SU-DHL-6 (cell line): ENCODE measurements around the gene POU2AF2.
"Not testable (repeated sequence)": the region's sequence is repeated elsewhere in the genome, so short reads cannot be mapped to it uniquely, and the experiment has no call there.

Experiments used
- H2AFZ ChIP-seq: fragments of 200-600 bp; sonication (generic); 2 replicates; pipeline ENCODE4 v1.6.1; 2014; ENCODE audit warnings: low read depth, mild to moderate bottlenecking, moderate library complexity, mixed read lengths, antibody characterized with exemption, low read length; ENCODE audit not compliant: severe bottlenecking
- H3F3A ChIP-seq: fragments of 200-600 bp; shearing (Covaris generic); 2 replicates; pipeline ENCODE4 v1.6.0; 2016; ENCODE audit warnings: antibody characterized with exemption, mild to moderate bottlenecking; ENCODE audit not compliant: insufficient read depth
- H3K27ac ChIP-seq: fragments of 200-600 bp; sonication (generic); 2 replicates; pipeline ENCODE4 v1.5.1; 2016; ENCODE audit warnings: low read depth, mild to moderate bottlenecking, low read length, moderate library complexity, mixed read lengths
- H3K27me3 ChIP-seq: fragments of 200-600 bp; sonication (generic), shearing (Covaris generic); 2 replicates; pipeline ENCODE4 v1.6.0; 2014; ENCODE audit warnings: mild to moderate bottlenecking, low read length
- H3K36me3 ChIP-seq: fragments of 200-600 bp; sonication (generic); 2 replicates; pipeline ENCODE4 v1.6.1; 2014; ENCODE audit warnings: mild to moderate bottlenecking, low read length, mixed read lengths
- H3K4me2 ChIP-seq: fragments of 300-600, 200-600 bp; shearing (Covaris generic), sonication (generic); 2 replicates; pipeline ENCODE4 v1.6.0; 2014; ENCODE audit warnings: low read length, low read depth, mild to moderate bottlenecking; ENCODE audit not compliant: poor library complexity, severe bottlenecking
- H3K4me3 ChIP-seq: fragments of 200-600 bp; sonication (generic); 2 replicates; pipeline ENCODE4 v1.5.1; 2014; ENCODE audit warnings: antibody characterized with exemption, low read length, mild to moderate bottlenecking, mixed read lengths; ENCODE audit not compliant: insufficient read depth, poor library complexity, severe bottlenecking
- H3K79me2 ChIP-seq: fragments of 200-600 bp; sonication (generic); 2 replicates; pipeline ENCODE4 v1.6.1; 2014; ENCODE audit warnings: mild to moderate bottlenecking, low read length, moderate library complexity; ENCODE audit not compliant: insufficient read depth
- H3K9ac ChIP-seq: fragments of 200-600 bp; sonication (generic); 2 replicates; pipeline ENCODE4 v1.7.0; 2014; ENCODE audit warnings: mild to moderate bottlenecking, low read length
- H3K9me2 ChIP-seq: fragments of 200-600 bp; sonication (generic); replicated peaks from 2 replicates; pipeline ENCODE4 v1.6.1; 2014; ENCODE audit warnings: low read length; ENCODE audit not compliant: insufficient read depth
- H3K9me3 ChIP-seq: fragments of 200-600 bp; sonication (generic); 2 replicates; pipeline ENCODE4 v1.6.1; 2014; ENCODE audit warnings: low read length, mixed read lengths; ENCODE audit not compliant: insufficient read depth
- H4K20me1 ChIP-seq: fragments of 200-600 bp; sonication (generic); 2 replicates; pipeline ENCODE4 v1.6.1; 2014; ENCODE audit warnings: low read depth, mild to moderate bottlenecking, antibody characterized with exemption, low read length, moderate library complexity, mixed read lengths
- EZH2phosphoT487 ChIP-seq: fragments of 200-600 bp; sonication (generic), shearing (Covaris generic); conservative IDR thresholded peaks from 2 replicates; pipeline ENCODE4 v1.6.1; 2018; ENCODE audit warnings: mild to moderate bottlenecking, antibody characterized with exemption, low read length, moderate library complexity, mixed read lengths
- TF ChIP-seq, protein P1 (sequence below): fragments of 200-600 bp; sonication (generic); IDR thresholded peaks from one replicate; pipeline ENCODE4 v1.5.1; 2017; ENCODE audit warnings: antibody characterized with exemption, mild to moderate bottlenecking, low read length, moderate library complexity; ENCODE audit not compliant: insufficient read depth, poor library complexity, severe bottlenecking

The POU2AF2 gene

DNA sequence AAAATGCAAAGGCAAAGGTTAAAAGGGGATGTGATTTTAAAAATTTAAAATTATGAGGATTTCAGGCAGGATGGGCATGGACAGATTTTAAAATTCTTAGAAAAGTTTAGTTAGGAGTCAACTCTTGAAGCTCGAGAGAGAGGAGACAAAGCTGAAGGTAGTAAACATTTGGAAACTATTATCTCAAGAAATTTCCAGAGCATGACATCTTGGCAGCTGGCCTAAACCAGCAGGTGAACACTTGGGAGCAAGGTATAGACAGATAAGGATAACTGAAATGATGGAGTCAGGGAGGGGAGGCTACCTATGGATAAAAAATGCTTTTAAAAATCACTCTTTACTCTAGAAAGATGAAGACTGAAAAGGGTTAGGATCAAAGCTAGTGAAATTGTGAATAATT, 66.6 kb downstream of the POU2AF2 start:
- Histone ChIP-seq H3F3A (no peaks in the 10 kb centered on the region), H3K9me3 (no peaks in the 10 kb centered on the region), H4K20me1 (no peaks in the 10 kb centered on the region), H3K4me2 (no peak overlapping the region), H3K27me3 (no peaks in the 10 kb centered on the region), H3K79me2 (no peaks in the 10 kb centered on the region), H3K4me3 (no peak overlapping the region), H3K9ac (no peak overlapping the region), H3K9me2 (no peaks in the 10 kb centered on the region), H3K27ac (no peak overlapping the region), H2AFZ (no peak overlapping the region), H3K36me3 (no peaks in the 10 kb centered on the region)
- TF ChIP-seq EZH2phosphoT487 = no peak
- TF ChIP-seq, protein P1, sequence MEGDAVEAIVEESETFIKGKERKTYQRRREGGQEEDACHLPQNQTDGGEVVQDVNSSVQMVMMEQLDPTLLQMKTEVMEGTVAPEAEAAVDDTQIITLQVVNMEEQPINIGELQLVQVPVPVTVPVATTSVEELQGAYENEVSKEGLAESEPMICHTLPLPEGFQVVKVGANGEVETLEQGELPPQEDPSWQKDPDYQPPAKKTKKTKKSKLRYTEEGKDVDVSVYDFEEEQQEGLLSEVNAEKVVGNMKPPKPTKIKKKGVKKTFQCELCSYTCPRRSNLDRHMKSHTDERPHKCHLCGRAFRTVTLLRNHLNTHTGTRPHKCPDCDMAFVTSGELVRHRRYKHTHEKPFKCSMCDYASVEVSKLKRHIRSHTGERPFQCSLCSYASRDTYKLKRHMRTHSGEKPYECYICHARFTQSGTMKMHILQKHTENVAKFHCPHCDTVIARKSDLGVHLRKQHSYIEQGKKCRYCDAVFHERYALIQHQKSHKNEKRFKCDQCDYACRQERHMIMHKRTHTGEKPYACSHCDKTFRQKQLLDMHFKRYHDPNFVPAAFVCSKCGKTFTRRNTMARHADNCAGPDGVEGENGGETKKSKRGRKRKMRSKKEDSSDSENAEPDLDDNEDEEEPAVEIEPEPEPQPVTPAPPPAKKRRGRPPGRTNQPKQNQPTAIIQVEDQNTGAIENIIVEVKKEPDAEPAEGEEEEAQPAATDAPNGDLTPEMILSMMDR = no peak

DNA sequence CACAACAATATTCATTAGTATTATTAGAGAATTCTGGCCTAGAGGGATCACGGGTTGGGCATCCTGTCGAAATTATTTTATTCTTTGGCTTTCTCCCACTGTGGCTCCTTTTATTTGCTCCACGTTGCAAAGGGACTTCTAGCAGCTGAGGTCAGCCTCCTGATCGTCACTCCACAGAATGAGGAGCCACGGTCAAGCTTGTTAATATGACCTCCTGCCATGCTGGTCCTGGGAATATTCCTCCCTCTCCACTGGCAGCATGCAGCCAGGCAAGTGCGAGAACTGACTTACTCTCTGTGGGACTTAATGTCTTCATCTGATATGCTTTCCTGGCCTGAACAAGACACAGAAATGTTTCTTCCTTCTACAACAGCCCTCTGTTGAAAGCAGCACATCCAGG, 73.8 kb downstream of the POU2AF2 start:
- no peak overlapping the region for H3K27ac ChIP-seq
- H2AFZ ChIP-seq = no peak overlapping the region
- no peak for TF ChIP-seq EZH2phosphoT487
- no peak overlapping the region for H3K9ac ChIP-seq
- H3K4me2 ChIP-seq = no peak overlapping the region
- H4K20me1 ChIP-seq = no peaks in the 10 kb centered on the region
- no peaks in the 10 kb centered on the region for H3K27me3 ChIP-seq
- H3K79me2 ChIP-seq = no peaks in the 10 kb centered on the region
- no peak overlapping the region for H3K4me3 ChIP-seq
- no peaks in the 10 kb centered on the region for H3K9me3 ChIP-seq
- no peaks in the 10 kb centered on the region for H3K9me2 ChIP-seq
- no peaks in the 10 kb centered on the region for H3F3A ChIP-seq
- H3K36me3 ChIP-seq = no peaks in the 10 kb centered on the region

DNA sequence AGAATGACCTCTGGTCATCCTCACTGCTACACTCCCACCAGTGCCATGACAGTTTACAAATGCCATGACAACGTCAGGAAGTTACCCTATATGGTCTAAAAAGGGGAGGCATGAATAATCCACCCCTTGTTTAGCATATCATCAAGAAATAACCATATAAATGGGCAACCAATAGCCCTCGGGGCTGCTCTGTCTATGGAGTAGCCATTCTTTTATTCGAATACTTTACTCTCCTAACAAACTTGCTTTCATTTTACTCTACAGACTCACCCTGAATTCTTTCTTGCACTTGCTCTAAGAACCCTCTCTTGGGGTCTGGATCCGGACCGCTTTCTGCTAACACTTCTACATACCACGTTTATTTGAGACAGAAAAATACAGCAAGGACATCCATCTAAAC, 74.7 kb downstream of the POU2AF2 start:
- not testable (repeated sequence) for H3K9ac ChIP-seq, H4K20me1 ChIP-seq, H3K4me2 ChIP-seq, H3K27me3 ChIP-seq, H3K9me2 ChIP-seq, H2AFZ ChIP-seq, H3K36me3 ChIP-seq, H3K27ac ChIP-seq, H3K9me3 ChIP-seq, H3F3A ChIP-seq, H3K79me2 ChIP-seq, H3K4me3 ChIP-seq

DNA sequence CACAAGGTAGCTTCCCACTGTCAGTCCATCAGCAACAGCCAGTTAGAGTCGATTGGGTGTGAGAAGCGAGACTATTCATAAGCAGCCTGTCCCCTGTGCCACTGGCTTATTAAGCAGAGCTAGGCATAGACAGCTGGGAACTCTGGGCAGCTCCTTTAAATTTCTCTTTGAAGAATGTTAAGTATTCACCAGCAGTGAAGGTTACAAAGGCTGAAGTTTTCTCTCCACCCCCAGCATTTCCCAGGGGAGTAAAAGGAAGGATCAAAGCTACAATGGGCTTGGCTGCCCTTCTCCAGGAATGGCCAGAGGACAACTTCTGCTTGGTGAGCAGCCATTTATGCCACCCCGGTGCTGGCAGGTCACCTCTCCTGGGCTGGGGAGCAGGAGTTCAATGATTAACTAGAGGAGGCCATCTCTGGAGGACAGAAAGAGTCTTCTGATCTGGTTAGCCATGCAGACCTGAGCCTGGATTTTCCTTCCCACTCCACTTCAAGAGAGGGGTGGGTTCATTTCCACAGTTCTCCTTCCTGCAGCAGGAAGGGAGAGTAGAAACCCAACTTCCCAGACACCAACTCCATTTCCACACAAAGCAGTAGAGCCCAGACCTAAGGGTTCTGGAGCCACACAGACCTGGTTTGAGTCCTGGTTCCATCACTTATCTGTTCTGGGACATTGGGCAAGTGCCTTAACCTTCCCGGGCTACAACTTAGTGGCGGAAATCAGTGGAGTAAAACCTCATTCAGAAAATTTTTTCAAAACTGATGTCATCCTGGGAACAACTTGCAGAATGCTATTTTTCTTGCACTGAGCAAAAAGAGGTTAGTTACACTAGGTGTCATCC, 75.4 kb downstream of the POU2AF2 start:
- Histone ChIP-seq H3K4me3 (no peak overlapping the region), H3K36me3 (no peaks in the 10 kb centered on the region), H4K20me1 (no peaks in the 10 kb centered on the region), H3K9me2 (no peaks in the 10 kb centered on the region), H3K27ac (no peak overlapping the region), H3K9me3 (no peaks in the 10 kb centered on the region), H3F3A (no peaks in the 10 kb centered on the region), H3K27me3 (no peaks in the 10 kb centered on the region), H3K79me2 (no peaks in the 10 kb centered on the region), H2AFZ (no peak overlapping the region), H3K9ac (no peak overlapping the region), H3K4me2 (no peak overlapping the region)
- TF ChIP-seq EZH2phosphoT487 = no peak
- TF ChIP-seq, protein P1 = no peak
